NOMO-1 (cell line): Measurements from ENCODE around the gene KMT2E.

ENCODE experiments used
- DNase-seq, 2 experiments: peaks; one replicate each; lab custom pipeline; 2025; ENCODE audit not compliant: unreplicated experiment in 2 of 2; lab: John Stamatoyannopoulos, UW

KMT2E gene

DNA sequence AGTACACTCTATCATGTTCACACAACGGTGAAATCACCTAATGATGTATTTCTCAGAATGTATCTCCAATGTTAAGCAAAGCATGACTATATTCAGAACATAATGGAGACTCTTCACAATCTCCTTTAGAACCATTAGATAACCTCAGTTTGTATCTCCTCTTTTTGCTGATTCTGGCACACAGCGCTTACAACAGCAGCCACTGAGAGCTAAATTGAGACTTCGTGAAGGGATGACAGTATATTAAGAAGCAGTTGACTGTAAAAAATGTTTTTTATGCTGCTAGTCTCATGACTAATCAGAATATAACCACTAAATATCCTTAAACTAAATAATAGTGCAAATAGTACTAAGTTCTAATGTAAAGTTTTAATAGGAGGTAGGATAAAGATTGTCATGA is 46.9 kb downstream of the KMT2E start:
- no peak for DNase-seq

- DNase-seq: no peak
These were observed 51.1 kb downstream of the KMT2E start for GRCh38 chr7:105065104-105065503.

GRCh38 chr7:105067691-105068090 is 53.7 kb downstream of the KMT2E start:
- DNase-seq: no peak

DNA sequence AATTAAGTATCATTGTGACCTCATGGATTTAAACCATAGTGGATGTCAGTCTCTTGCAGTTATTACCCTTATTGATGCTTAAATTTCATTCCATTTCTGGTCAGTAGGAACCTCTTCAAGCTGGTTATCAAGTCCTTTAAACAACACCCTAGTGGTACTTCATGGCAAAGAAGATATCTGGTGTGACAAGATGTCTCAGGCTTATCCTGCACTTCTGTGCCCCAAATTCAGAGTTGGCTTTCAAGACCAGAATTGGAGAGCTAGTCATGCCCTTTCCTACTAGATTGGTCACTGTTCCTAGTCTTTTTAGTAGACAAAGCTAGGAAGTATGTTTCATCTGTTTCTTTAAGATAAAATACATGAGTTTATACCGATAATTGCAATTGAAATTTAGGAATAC is 54.9 kb downstream of the KMT2E start:
- DNase-seq: no peak

DNA sequence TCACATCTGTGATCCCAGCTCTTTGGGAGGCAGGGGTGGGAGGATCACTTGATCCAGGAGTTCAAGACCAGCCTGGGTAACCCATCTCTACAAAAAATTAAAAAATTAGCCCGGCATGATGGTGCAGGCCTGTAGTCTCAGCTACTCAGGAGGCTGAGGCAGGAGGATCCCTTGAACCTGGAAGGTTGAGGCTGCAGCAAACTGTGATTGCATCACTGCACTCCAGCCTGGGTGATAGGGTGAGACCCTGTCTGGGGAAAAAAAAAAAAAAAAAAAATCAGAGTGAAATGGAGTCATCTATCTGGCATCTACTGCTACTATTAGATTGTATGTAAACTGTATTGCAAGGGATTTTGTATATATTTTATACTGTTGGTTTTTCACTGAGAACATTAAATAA is 59.1 kb downstream of the KMT2E start:
- DNase-seq: no peak

- DNase-seq: no peak
These were observed 65.3 kb downstream of the KMT2E start for GRCh38 chr7:105079348-105079747.

- DNase-seq: no peak
These were observed 70.6 kb downstream of the KMT2E start for GRCh38 chr7:105084581-105084980.

DNA sequence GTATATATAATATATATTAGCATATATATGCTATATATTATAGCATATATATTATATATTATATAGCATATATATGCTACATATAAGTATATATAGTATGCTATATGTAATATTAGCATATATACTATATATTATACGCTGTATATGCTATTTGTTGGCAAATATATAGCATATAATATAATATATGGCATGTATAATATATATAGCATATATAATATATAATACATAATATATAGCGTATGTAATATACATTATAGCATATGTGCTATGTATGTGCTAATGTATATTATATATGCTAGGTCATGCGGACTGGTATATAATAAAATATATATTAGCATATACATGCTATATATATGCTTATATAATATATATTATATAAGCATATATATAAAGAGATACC is 72.8 kb downstream of the KMT2E start:
- no peak for DNase-seq

DNA sequence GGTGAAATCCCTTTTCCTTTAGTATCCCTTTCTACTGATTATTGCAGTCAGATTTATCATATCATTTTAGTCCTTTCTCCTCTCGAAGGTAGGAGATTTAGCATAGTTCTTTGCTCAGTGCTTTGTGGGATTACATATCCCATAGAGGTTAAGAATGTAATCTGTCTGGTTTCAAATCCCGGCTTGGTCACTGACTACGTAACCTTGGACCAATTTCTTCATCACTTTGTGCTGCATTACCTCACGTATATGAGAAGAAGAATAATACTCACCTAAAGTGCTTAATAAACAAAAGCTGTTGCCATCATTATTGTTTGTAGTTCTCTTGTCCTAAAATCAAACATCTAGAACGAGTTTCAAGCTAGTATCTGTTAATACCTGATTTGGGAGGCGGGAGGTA is 74.0 kb downstream of the KMT2E start:
- DNase-seq: no peak

- no peak for DNase-seq
These were observed 74.5 kb downstream of the KMT2E start for GRCh38 chr7:105088456-105088855.

DNA sequence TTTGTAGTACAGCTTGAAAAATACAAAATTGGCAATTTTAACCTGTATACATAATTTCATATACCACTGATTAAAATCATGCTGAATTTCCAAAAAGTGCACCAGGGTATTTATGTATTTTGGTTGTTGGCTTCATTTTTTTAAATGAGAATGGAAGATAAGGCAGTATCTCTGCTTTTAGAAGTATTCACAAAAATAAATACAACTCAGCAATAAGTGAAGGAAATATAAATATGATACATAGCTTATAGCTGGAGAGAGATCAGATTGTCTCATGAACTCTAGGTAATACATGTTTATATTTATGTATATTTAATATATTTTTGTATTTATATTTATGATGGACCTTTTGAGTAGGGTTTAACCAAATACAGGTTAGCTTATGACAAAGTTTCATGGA is 81.0 kb downstream of the KMT2E start:
- no peak for DNase-seq

DNA sequence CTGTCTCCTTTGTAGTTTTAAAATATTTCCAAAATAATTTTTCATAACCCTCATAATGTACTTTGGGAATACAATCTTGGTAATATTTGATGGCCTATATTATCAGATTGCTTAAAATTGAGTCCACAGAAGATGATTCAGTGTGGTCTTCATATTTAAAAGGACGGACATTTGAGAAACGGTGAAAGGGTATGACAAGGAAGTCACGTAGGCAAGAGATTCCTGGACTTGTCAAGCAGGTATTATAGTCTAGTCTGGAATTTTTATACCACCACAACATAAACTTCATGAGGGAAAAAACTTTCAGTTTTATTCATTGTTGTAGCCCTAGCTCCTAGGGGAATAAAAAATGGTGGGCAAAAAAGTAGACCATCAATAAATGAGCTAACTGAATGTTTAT is 82.3 kb downstream of the KMT2E start:
- no peak for DNase-seq

DNA sequence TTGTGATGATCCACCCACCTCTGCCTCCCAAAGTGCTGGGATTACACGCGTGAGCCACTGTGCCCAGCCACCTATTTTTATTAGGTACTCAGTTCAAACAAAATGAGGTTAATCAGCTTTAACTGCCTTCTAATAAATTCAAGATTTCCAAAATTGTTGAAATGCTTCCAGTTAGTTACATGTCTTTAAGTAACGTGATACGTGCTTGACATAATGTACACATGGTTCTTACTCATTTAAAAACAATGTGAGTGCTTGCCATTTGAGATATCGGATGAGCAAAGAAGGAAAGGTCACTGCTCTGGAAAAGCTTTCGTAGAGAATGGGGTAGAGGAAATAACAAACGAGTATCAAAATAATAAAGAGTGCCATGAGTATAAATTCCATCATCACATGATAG is 83.6 kb downstream of the KMT2E start:
- DNase-seq: no peak

GRCh38 chr7:105098863-105099515 is 85.0 kb downstream of the KMT2E start:
- DNase-seq: no peak

DNA sequence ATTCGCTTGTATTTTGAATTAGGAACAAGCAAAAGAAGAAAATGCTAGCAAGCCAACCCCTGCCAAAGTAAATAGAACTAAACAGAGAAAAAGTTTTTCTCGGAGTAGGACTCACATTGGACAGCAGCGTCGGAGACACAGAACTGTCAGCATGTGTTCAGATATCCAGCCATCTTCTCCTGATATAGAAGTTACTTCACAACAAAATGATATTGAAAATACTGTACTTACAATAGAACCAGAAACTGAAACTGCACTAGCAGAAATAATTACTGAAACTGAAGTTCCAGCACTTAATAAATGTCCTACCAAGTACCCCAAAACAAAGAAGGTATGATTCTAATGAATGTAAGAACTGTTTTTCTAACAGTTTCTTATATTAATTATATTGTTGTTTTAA is 87.9 kb downstream of the KMT2E start:
- no peak for DNase-seq

- DNase-seq: no peak
These were observed 88.8 kb downstream of the KMT2E start for GRCh38 chr7:105102557-105103352.

DNA sequence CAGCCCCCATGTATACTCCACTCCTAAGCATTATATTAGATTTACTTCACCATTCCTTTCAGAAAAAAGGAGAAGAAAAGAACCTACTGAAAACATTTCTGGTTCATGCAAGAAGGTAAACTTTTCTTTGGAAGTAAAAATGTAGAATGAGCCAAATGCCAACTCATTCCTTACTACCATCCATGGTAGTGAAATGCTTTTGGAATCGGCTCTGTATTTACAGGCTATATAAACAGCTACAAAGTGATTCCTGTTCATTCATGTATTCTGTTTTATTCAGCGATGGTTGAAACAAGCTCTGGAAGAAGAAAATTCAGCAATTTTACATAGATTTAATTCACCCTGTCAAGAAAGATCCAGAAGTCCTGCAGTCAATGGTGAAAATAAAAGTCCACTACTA is 91.6 kb downstream of the KMT2E start:
- no peak for DNase-seq

DNA sequence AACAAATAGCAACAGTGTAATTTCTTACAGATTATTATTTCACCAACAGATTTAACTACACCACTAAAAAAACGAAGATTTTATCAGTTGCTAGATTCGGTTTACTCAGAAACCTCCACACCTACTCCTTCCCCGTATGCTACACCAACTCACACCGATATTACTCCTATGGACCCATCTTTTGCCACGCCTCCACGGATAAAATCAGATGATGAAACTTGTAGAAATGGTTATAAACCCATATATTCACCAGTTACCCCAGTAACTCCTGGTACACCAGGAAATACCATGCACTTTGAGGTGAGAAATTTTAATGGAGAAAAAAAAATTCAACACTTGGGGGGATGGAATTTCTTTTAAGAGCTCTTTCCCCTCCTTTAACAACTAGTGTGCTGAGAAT is 92.5 kb downstream of the KMT2E start:
- DNase-seq: no peak

GRCh38 chr7:105107458-105107857 is 93.5 kb downstream of the KMT2E start:
- no peak for DNase-seq

GRCh38 chr7:105112440-105113418 is 98.7 kb downstream of the KMT2E start:
- DNase-seq: no peak
